Lower leg skin (tissue), 4 donors: Measurements from ENCODE around the gene TMC4. TPM values are rescaled to one million over a fixed set of nuclear protein-coding genes. Genes with fewer than 3 reads are reported as not detected.
A peak's percentile ranks its signal among the peaks of the same experiment; 100 is the strongest.

Experiments used
- DNase-seq, 2 donors: peaks; one replicate each; pipeline ENCODE4 v3.0.0-alpha.2; 2019; ENCODE audit warnings: low spot score in 2 of 2
- H3K4me3 ChIP-seq: fragments of 200-600 bp; sonication (generic); 2 replicates; pipeline ENCODE4 v1.5.1; 2017; ENCODE audit warnings: mild to moderate bottlenecking, low read depth; ENCODE audit not compliant: poor library complexity, severe bottlenecking
- POLR2A ChIP-seq, 2 donors: fragments of 450-650 bp; IDR thresholded peaks; one replicate each; pipeline ENCODE4 v1.6.1; 2016 to 2017; ENCODE audit warnings: antibody characterized with exemption in 2 of 2, mild to moderate bottlenecking in 1 of 2, moderate library complexity in 1 of 2
- WGBS, 2 donors: methylation state at CpG; one replicate each; pipeline ENCODE4 v1.1.5; 2018; 5-methylcytosine and 5-hydroxymethylcytosine counted together
- intact Hi-C: fragments of 100-400 bp; cut with DNase I; formaldehyde crosslinking; loops from one replicate; pipeline ENCODE4 v1.15.0; 2023; ENCODE audit warnings: low total_unique reads
- total RNA-seq, 4 donors: library from RNA; depleted of rRNA; stranded (reverse); fragments of >200 nt; gene quantifications; one replicate each; pipeline ENCODE4 v1.1.0, GENCODE V29; 2016
- TF ChIP-seq, protein P1 (sequence below), 3 donors: fragments of 450-650 bp; IDR thresholded peaks; one replicate each; pipeline ENCODE4 v1.5.1; 2016; ENCODE audit warnings: antibody characterized with exemption in 3 of 3, mild to moderate bottlenecking in 3 of 3, moderate library complexity in 2 of 3

The TMC4 gene
- total RNA-seq, 4 donors from 2014 or later: 2.4 to 9.3 (median 6.3) TPM

DNA sequence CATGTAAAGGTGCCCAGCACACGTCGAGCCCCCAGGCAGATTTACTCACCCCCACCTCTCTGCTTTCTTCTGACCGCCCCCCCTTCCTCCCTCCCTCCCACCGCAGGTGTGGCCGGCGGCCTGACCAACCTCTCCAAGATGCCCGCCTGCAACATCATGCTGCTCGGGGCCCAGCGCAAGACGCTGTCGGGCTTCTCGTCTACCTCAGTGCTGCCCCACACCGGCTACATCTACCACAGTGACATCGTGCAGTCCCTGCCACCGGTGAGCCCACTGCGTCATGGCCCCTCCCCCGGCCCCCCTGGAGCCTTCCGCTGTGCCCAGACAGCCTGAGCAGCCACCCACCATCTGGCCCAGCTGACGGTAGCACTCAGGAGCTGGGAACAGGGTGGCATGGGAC lies 48.6 kb downstream of the TMC4 start:
- H3K4me3 ChIP-seq: no peak overlapping the region
- no peak for DNase-seq
- intact Hi-C loops: no loop called here
- TF ChIP-seq POLR2A (IDR thresholded peaks at IDR 0.05): no peak
- TF ChIP-seq, protein P1, sequence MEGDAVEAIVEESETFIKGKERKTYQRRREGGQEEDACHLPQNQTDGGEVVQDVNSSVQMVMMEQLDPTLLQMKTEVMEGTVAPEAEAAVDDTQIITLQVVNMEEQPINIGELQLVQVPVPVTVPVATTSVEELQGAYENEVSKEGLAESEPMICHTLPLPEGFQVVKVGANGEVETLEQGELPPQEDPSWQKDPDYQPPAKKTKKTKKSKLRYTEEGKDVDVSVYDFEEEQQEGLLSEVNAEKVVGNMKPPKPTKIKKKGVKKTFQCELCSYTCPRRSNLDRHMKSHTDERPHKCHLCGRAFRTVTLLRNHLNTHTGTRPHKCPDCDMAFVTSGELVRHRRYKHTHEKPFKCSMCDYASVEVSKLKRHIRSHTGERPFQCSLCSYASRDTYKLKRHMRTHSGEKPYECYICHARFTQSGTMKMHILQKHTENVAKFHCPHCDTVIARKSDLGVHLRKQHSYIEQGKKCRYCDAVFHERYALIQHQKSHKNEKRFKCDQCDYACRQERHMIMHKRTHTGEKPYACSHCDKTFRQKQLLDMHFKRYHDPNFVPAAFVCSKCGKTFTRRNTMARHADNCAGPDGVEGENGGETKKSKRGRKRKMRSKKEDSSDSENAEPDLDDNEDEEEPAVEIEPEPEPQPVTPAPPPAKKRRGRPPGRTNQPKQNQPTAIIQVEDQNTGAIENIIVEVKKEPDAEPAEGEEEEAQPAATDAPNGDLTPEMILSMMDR (IDR thresholded peaks at IDR 0.05): no peak
- WGBS, 2 donors: 92 to 93% methylated on average over 18 to 19 of the region's 19 CpGs

DNA sequence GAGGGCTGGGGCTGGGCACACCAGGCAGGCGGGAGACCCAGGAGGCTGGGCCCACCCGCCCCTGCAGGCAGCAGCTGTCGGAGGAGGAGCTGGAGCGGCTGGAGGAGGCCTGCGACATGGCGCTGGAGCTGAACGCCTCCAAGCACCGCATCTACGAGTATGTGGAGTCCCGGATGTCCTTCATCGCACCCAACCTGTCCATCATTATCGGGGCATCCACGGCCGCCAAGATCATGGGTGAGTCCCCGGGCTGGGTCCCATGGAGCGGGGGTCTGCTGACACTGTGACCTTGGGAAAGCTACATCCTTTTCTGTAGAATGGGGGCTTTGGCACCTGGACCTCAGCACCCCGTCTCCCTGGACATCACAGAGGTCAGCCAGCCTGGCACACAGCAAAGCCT lies 49.3 kb downstream of the TMC4 start:
- TF ChIP-seq, protein P1 (IDR thresholded peaks at IDR 0.05): no peak
- TF ChIP-seq POLR2A (IDR thresholded peaks at IDR 0.05): no peak
- WGBS, 2 donors: 87 to 88% methylated on average over 15 to 17 of the region's 17 CpGs
- intact Hi-C loops: no loop called here
- no peak overlapping the region for H3K4me3 ChIP-seq
- DNase-seq: no peak

DNA sequence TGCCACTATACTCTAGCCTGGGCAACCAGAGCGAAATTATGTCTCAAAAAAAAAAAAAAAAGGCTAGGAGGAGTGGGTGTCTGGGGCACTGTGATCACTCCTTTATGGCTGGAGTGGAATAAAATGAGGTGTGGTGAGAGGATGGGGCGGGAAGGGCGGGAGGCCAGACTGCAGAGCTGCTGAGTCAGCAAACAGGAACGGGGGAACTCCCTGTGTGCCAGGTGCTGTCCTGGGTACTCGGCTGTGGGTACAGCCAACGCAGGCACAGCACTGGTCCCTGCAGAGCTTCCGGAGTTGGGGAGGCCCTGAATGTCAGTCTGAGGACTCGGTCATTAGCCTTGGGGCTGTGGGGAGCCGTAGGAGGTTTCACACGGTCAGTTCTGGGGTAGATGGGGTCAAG lies 51.7 kb downstream of the TMC4 start:
- WGBS, 2 donors: 79 to 83% methylated on average over 10 of the region's 10 CpGs
- TF ChIP-seq POLR2A (IDR thresholded peaks at IDR 0.05): no peak
- TF ChIP-seq, protein P1 (IDR thresholded peaks at IDR 0.05): no peak
- no peak for DNase-seq
- intact Hi-C loops: no loop called here
- no peak overlapping the region for H3K4me3 ChIP-seq

GRCh38 chr19:54115109-54116063 lies 57.6 kb downstream of the TMC4 start, which contains the start of the genes PRPF31 and TFPT:
PRPF31 (plus strand) TSS chr19:54115754; CDS start chr19:54118279, 2,525 bp downstream.
TFPT (minus strand) TSS chr19:54115657; CDS start chr19:54115269, 388 bp downstream.
- H3K4me3 ChIP-seq: peak within 1 kb of the TSS; percentile 63
- peak; percentile 98 to 100 for DNase-seq
- 0 to 1% methylated on average over 58 to 60 of the region's 60 CpGs for WGBS, 2 donors
- intact Hi-C loops: no loop called here
- TF ChIP-seq, protein P1 (IDR thresholded peaks at IDR 0.05): no peak
- TF ChIP-seq POLR2A (IDR thresholded peaks at IDR 0.05): no peak

GRCh38 chr19:54114340-54115108 lies 58.4 kb downstream of the TMC4 start:
- no peak for DNase-seq
- peak overlapping the region; percentile 63 for H3K4me3 ChIP-seq
- WGBS, 2 donors: 17 to 26% methylated on average over 28 of the region's 28 CpGs
- intact Hi-C loops: no loop called here
- TF ChIP-seq, protein P1 (IDR thresholded peaks at IDR 0.05): no peak
- no peak for TF ChIP-seq POLR2A (IDR thresholded peaks at IDR 0.05)

Other genes with a start within 250 kb of the TMC4 start
- under 1 TPM in 2 of 4 donors, not detected in 2; 0.05 to 0.08 TPM for gene CACNG8, start 210.2 kb downstream of the TMC4 start, total RNA-seq
- gene CACNG6, start 181.5 kb downstream of the TMC4 start, total RNA-seq: not detected
- gene VSTM1, start 109.3 kb downstream of the TMC4 start, total RNA-seq: not detected
- not detected for gene TARM1, start 91.8 kb downstream of the TMC4 start, total RNA-seq
- gene OSCAR, start 72.4 kb downstream of the TMC4 start, total RNA-seq: 1 to 10 TPM; 1.9 to 6.5 (median 3.7) TPM
- gene NDUFA3, start 70.3 kb downstream of the TMC4 start, total RNA-seq: 10 to 100 TPM in 3 of 4 donors, 1 to 10 TPM in 1; 2.7 to 39.4 (median 30.2) TPM
- gene TFPT, start 57.5 kb downstream of the TMC4 start, total RNA-seq: 10 to 100 TPM; 11.1 to 20.4 (median 16.0) TPM
- 10 to 100 TPM; 39.2 to 65.1 (median 47.3) TPM for gene PRPF31, start 57.4 kb downstream of the TMC4 start, total RNA-seq
- 10 to 100 TPM; 19.5 to 56.9 (median 37.1) TPM for gene CNOT3, start 35.4 kb downstream of the TMC4 start, total RNA-seq
- gene LENG1, start 13.4 kb downstream of the TMC4 start, total RNA-seq: 1 to 10 TPM; 6.0 to 8.4 (median 6.6) TPM
- gene MBOAT7, start 16.4 kb upstream of the TMC4 start, total RNA-seq: 100 to 1,000 TPM in 1 of 4 donors, 10 to 100 TPM in 3; 57.4 to 117 (median 62.2) TPM
- gene TSEN34, start 18.1 kb upstream of the TMC4 start, total RNA-seq: 100 to 1,000 TPM in 2 of 4 donors, 10 to 100 TPM in 2; 80.5 to 118 (median 107) TPM
- 1,000 to 10,000 TPM; 2,457 to 3,045 (median 2,759) TPM for gene RPS9, start 27.7 kb upstream of the TMC4 start, total RNA-seq
- gene LILRB3, start 49.8 kb upstream of the TMC4 start, total RNA-seq: 1 to 10 TPM in 2 of 4 donors, under 1 TPM in 2; 0.65 to 7.7 (median 3.5) TPM
- gene LILRA6, start 69.6 kb upstream of the TMC4 start, total RNA-seq: 1 to 10 TPM in 2 of 4 donors, under 1 TPM in 1, not detected in 1; 0.98 to 1.6 (median 1.5) TPM
- 1 to 10 TPM; 2.5 to 4.9 (median 4.1) TPM for gene LILRB5, start 84.1 kb upstream of the TMC4 start, total RNA-seq
- gene LILRB2, start 108.0 kb upstream of the TMC4 start, total RNA-seq: 1 to 10 TPM in 2 of 4 donors, under 1 TPM in 2; 0.78 to 1.6 (median 1.1) TPM
- 1 to 10 TPM in 1 of 4 donors, under 1 TPM in 1, not detected in 2; 0.59 to 2.4 TPM for gene LILRA5, start 140.0 kb upstream of the TMC4 start, total RNA-seq
- gene LILRA4, start 166.0 kb upstream of the TMC4 start, total RNA-seq: 1 to 10 TPM in 1 of 4 donors, under 1 TPM in 1, not detected in 2; 0.84 to 6.2 TPM
- 1 to 10 TPM in 2 of 4 donors, under 1 TPM in 2; 0.19 to 4.2 (median 2.0) TPM for gene LAIR1, start 191.8 kb upstream of the TMC4 start, total RNA-seq
- 10 to 100 TPM in 2 of 4 donors, 1 to 10 TPM in 1, under 1 TPM in 1; 0.63 to 17.8 (median 10.8) TPM for gene TTYH1, start 242.3 kb upstream of the TMC4 start, total RNA-seq